SJSA1 (cell line): ENCODE results near the gene SLAMF9. TPM values are rescaled to one million over a fixed set of nuclear protein-coding genes. Genes with fewer than 3 reads are reported as not detected.

Experiments
- DNase-seq, 2 experiments: peaks; one replicate each; pipeline ENCODE4 v3.0.0-alpha.2; 2015 to 2020; ENCODE audit warnings: low spot score in 2 of 2, low read depth in 1 of 2
- H3K27ac ChIP-seq: fragments of 250-450 bp; sonication (Bioruptor Pico); 2 replicates; pipeline ENCODE4 v1.5.1; 2020; ENCODE audit warnings: mild to moderate bottlenecking, moderate library complexity
- H3K27me3 ChIP-seq: fragments of 250-450 bp; sonication (Bioruptor Pico); replicated peaks from 2 replicates; pipeline ENCODE4 v1.5.1; 2020; ENCODE audit warnings: mild to moderate bottlenecking, moderate library complexity
- H3K36me3 ChIP-seq: fragments of 250-450 bp; sonication (Bioruptor Pico); 2 replicates; pipeline ENCODE4 v1.5.1; 2020; ENCODE audit warnings: mild to moderate bottlenecking
- H3K4me1 ChIP-seq: fragments of 250-450 bp; sonication (Bioruptor Pico); replicated peaks from 2 replicates; pipeline ENCODE4 v1.6.1; 2021; ENCODE audit warnings: mild to moderate bottlenecking
- H3K4me3 ChIP-seq: fragments of 250-450 bp; sonication (Bioruptor Pico); 2 replicates; pipeline ENCODE4 v1.5.1; 2020; ENCODE audit warnings: mild to moderate bottlenecking
- H3K9me3 ChIP-seq: fragments of 250-450 bp; sonication (Bioruptor Pico); replicated peaks from 2 replicates; pipeline ENCODE4 v1.5.1; 2020; ENCODE audit warnings: mild to moderate bottlenecking
- total RNA-seq: library from RNA; depleted of rRNA; stranded (reverse); fragments of >200 nt; shearing (Covaris generic); gene quantifications from 2 replicates; pipeline ENCODE4 v1.2.3, GENCODE V29; 2014; rRNA removed

SLAMF9 gene
- total RNA-seq: not detected in 2 replicates

GRCh38 chr1:159953536-159954515 is at the start of gene SLAMF9:
SLAMF9 (minus strand) TSS chr1:159954237; CDS start chr1:159954137, 100 bp downstream.
- Histone ChIP-seq H3K4me3 (no peak within 1 kb of the TSS), H3K9me3 (no peaks in the 10 kb centered on the region), H3K36me3 (no peaks in the 10 kb centered on the region), H3K27ac (no peak within 1 kb of the TSS), H3K4me1 (no peaks in the 10 kb centered on the region), H3K27me3 (peaks cover 8% of the 10 kb centered on the region)
- DNase-seq: no peak

- H3K4me3 ChIP-seq: no peak overlapping the region
- no peak for DNase-seq
- H3K9me3 ChIP-seq: no peaks in the 10 kb centered on the region
- no peak overlapping the region for H3K27ac ChIP-seq
- H3K36me3 ChIP-seq: no peaks in the 10 kb centered on the region
- peaks cover 5% of the 10 kb centered on the region for H3K4me1 ChIP-seq
- H3K27me3 ChIP-seq: no peaks in the 10 kb centered on the region; the same call in 1 of the 2 replicates
Observed at GRCh38 chr1:160001440-160001839, 47.4 kb upstream of the SLAMF9 start.

- no peak for DNase-seq
- Histone ChIP-seq H3K27me3 (no peaks in the 10 kb centered on the region; the same call in 1 of the 2 replicates), H3K27ac (no peak overlapping the region)
Observed at GRCh38 chr1:159999204-159999603, 45.2 kb upstream of the SLAMF9 start.

GRCh38 chr1:159996653-159997052 is 42.6 kb upstream of the SLAMF9 start:
- H3K36me3 ChIP-seq: no peaks in the 10 kb centered on the region
- H3K4me1 ChIP-seq: peaks cover 15% of the 10 kb centered on the region
- no peaks in the 10 kb centered on the region for H3K9me3 ChIP-seq
- no peak overlapping the region for H3K4me3 ChIP-seq
- H3K27me3 ChIP-seq: peaks cover 5% of the 10 kb centered on the region; the same call in 1 of the 2 replicates
- DNase-seq: peak in 1 of 2 experiments; percentile 32
- no peak overlapping the region for H3K27ac ChIP-seq

More at GRCh38 chr1:159999204-159999603, 45.2 kb upstream of the SLAMF9 start:
- Histone ChIP-seq H3K9me3 (no peaks in the 10 kb centered on the region), H3K36me3 (no peaks in the 10 kb centered on the region), H3K4me3 (no peak overlapping the region), H3K4me1 (peaks cover 12% of the 10 kb centered on the region)

GRCh38 chr1:159994896-159995295 is 40.9 kb upstream of the SLAMF9 start:
- Histone ChIP-seq H3K4me1 (peaks cover 20% of the 10 kb centered on the region), H3K27me3 (peaks cover 6% of the 10 kb centered on the region; the same call in 1 of the 2 replicates)
- no peak for DNase-seq

GRCh38 chr1:159993911-159994310 is 39.9 kb upstream of the SLAMF9 start:
- Histone ChIP-seq H3K36me3 (no peaks in the 10 kb centered on the region), H3K4me3 (no peak overlapping the region), H3K27me3 (0 out of 2 replicates have a peak, but pooled peaks cover 9% of the 10 kb centered on the region), H3K27ac (no peak overlapping the region), H3K9me3 (no peaks in the 10 kb centered on the region), H3K4me1 (peaks cover 20% of the 10 kb centered on the region)
- no peak for DNase-seq

More at GRCh38 chr1:159994896-159995295, 40.9 kb upstream of the SLAMF9 start:
- H3K36me3 ChIP-seq: no peaks in the 10 kb centered on the region
- H3K27ac ChIP-seq: no peak overlapping the region
- H3K4me3 ChIP-seq: no peak overlapping the region
- no peaks in the 10 kb centered on the region for H3K9me3 ChIP-seq

GRCh38 chr1:159992161-159992560 is 38.1 kb upstream of the SLAMF9 start:
- Histone ChIP-seq H3K4me1 (peaks cover 20% of the 10 kb centered on the region), H3K27ac (no peak overlapping the region), H3K36me3 (no peaks in the 10 kb centered on the region), H3K27me3 (0 out of 2 replicates have a peak, but pooled peaks cover 10% of the 10 kb centered on the region), H3K9me3 (no peaks in the 10 kb centered on the region), H3K4me3 (no peak overlapping the region)
- no peak for DNase-seq

GRCh38 chr1:159991513-159991912 is 37.5 kb upstream of the SLAMF9 start:
- Histone ChIP-seq H3K27ac (no peak overlapping the region), H3K36me3 (no peaks in the 10 kb centered on the region), H3K27me3 (0 out of 2 replicates have a peak, but pooled peaks cover 10% of the 10 kb centered on the region), H3K4me3 (no peak overlapping the region), H3K4me1 (peaks cover 16% of the 10 kb centered on the region), H3K9me3 (no peaks in the 10 kb centered on the region)
- no peak for DNase-seq

- Histone ChIP-seq H3K27me3 (0 out of 2 replicates have a peak, but pooled peaks cover 10% of the 10 kb centered on the region), H3K4me1 (peaks cover 12% of the 10 kb centered on the region), H3K27ac (no peak overlapping the region), H3K9me3 (no peaks in the 10 kb centered on the region), H3K36me3 (no peaks in the 10 kb centered on the region), H3K4me3 (no peak overlapping the region)
- no peak for DNase-seq
Observed at GRCh38 chr1:159990005-159990404, 36.0 kb upstream of the SLAMF9 start.

- Histone ChIP-seq H3K27ac (no peak overlapping the region), H3K36me3 (no peaks in the 10 kb centered on the region), H3K4me1 (peaks cover 12% of the 10 kb centered on the region), H3K9me3 (no peaks in the 10 kb centered on the region), H3K4me3 (no peak overlapping the region), H3K27me3 (0 out of 2 replicates have a peak, but pooled peaks cover 10% of the 10 kb centered on the region)
- no peak for DNase-seq
Observed at GRCh38 chr1:159989581-159989980, 35.5 kb upstream of the SLAMF9 start.

GRCh38 chr1:159988006-159988405 is 34.0 kb upstream of the SLAMF9 start:
- H3K27ac ChIP-seq: no peak overlapping the region
- H3K4me1 ChIP-seq: peaks cover 5% of the 10 kb centered on the region
- peaks cover 8% of the 10 kb centered on the region; the same call in 1 of the 2 replicates for H3K9me3 ChIP-seq
- no peak overlapping the region for H3K4me3 ChIP-seq
- H3K36me3 ChIP-seq: no peaks in the 10 kb centered on the region
- peaks cover 18% of the 10 kb centered on the region for H3K27me3 ChIP-seq
- DNase-seq: no peak

- Histone ChIP-seq H3K4me1 (peaks cover 5% of the 10 kb centered on the region), H3K9me3 (peaks cover 8% of the 10 kb centered on the region; the same call in 1 of the 2 replicates), H3K27ac (no peak overlapping the region), H3K36me3 (no peaks in the 10 kb centered on the region), H3K27me3 (peaks cover 18% of the 10 kb centered on the region), H3K4me3 (no peak overlapping the region)
- no peak for DNase-seq
Observed at GRCh38 chr1:159987186-159987585, 33.1 kb upstream of the SLAMF9 start.

- Histone ChIP-seq H3K4me3 (no peak overlapping the region), H3K4me1 (peaks cover 4% of the 10 kb centered on the region), H3K27ac (no peak overlapping the region), H3K36me3 (no peaks in the 10 kb centered on the region), H3K27me3 (peaks cover 15% of the 10 kb centered on the region), H3K9me3 (peaks cover 10% of the 10 kb centered on the region; the same call in 1 of the 2 replicates)
- no peak for DNase-seq
Observed at GRCh38 chr1:159986531-159986930, 32.5 kb upstream of the SLAMF9 start.

- H3K36me3 ChIP-seq: no peaks in the 10 kb centered on the region
- H3K4me1 ChIP-seq: peaks cover under 1% of the 10 kb centered on the region; the same call in 1 of the 2 replicates
- DNase-seq: no peak
- H3K9me3 ChIP-seq: peaks cover 10% of the 10 kb centered on the region; the same call in 1 of the 2 replicates
- no peak overlapping the region for H3K4me3 ChIP-seq
- peaks cover 15% of the 10 kb centered on the region for H3K27me3 ChIP-seq
- no peak overlapping the region for H3K27ac ChIP-seq
Observed at GRCh38 chr1:159986093-159986492, 32.1 kb upstream of the SLAMF9 start.
